Activated CD4-positive, alpha-beta T cell treated with anti-CD3 and anti-CD28 coated beads, Interleukin-2, Interleukin-6, amounts not matched to agents 100 ng/mL and 50 ng/mL, durations not matched to agents 16 hours and 8 hours (primary cell): ENCODE results near the gene PNCK.
"Not testable (repeated sequence)": the region's sequence is repeated elsewhere in the genome, so short reads cannot be mapped to it uniquely, and the experiment has no call there.

Experiments
- DNase-seq: peaks from one replicate; pipeline ENCODE4 v3.0.0-alpha.2; 2020

The PNCK gene

DNA sequence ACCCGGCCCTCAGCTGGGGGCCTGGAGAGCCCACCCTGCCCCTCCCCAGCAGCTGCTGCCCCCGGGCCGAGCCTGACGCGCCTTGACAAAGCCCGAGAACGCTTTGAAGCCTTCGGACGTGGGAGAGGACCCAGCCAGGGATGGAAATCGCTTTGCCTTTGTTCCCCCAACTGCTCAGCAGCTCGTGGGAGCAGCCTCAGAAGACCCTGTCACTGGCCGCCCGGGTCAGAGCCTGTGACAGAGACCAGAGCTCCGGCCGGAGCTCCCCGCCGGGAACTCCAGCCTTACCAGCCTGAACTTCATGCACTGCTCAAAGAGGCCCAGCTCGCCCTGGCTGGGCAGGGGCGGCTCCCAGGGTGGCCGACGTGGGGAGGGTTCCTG is 11.5 kb upstream of the PNCK start:
- DNase-seq: no peak

DNA sequence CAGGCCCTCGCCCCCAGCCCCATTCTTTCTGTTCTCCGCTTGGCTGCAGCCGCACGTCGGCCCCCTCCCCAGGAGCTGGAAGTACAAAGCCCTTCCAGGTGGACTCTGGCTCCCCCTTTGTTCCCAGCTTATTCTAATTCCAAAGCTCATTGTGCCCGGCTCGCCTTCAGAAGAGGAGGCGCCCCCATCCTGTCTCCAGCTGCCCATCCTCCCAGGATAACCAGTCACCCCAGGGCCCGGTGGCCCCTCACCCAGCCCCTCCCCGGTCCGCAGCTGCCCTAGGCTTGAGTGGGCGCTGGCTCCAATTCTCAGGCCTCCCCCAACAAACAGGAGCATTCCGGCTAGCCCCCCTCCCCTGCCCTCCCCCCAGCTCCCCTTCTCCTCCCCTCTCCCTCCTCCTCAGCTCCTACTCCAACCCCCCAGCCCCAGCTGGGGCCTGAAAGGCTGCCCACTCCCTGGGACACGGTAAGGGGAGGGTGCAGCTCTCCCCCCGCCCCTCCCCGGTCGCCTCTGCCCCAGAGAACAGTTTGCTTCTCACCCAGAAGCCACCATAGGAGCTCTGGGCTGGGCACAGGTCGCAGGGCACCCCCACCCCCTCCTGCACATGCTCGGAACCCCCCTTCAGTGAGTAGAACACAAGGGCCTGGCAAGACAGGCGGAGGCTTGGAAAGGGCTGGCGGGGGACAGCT is 11.0 kb upstream of the PNCK start:
- no peak for DNase-seq

DNA sequence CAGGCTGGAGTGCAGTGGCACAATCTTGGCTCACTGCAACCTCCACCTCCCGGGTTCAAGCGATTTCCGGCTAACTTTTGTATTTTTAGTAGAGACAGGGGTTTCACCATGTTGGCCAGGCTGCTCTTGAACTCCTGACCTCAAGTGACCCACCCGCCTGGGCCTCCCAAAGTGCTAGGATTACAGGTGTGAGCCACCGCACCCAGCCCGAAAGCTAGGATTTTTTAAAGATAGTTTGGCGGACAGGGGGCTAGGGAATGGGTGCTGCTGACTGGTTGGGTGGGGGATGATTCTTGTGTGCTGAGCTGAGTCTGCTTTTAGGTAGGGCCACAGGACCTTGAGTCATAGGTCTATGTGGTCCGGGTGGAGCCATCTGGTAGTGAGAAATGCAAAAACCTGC is 9.9 kb upstream of the PNCK start:
- DNase-seq: not testable (repeated sequence)

DNA sequence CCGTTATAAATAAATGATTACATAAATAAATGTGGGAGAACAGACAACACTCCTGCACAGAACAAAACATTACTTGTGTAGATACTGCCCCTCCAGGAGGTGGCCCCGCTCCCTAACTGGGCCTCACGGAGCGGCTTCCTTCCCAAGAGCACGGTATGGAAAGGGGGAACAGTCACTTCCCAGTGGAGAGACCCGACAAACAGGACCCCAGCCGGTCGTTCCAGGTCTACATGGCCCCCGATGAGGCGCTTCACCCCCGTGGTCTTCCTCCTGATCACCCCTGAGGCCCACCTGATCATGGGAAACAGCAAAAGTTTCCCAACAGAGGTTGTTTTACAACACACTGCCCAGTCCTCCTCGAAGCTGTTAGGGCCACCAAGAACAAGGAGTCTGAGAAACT is 7.6 kb upstream of the PNCK start:
- DNase-seq: no peak

DNA sequence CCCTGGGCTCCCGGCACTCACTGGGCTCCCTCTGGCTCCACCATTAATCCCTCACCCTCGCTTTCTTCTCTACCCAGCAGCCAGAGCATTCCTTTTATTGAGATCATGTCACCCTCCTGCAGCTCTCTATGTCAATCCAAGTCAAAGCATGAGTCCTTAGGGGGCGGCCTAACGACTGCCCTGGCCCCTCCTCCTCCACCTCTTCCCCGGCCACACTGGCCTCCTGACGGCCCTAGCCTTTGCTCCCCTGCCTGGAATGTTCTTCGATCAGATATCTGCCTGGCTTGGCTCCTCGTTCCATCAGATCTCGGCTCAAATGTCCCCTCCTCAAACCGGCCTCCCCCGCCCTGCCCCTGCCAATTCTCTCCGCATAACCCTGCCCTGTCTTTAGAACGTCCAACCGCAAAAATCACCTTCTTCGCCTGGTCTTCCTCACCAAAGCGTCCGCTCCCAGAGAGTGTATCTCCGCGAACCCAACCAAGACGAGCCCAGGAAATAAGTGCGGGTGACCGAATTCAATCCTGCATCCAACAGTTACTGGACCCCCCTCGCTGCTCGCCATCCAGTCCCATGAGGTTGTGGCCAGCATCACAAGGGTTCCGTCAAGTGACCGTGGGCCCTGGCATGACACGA is 722 bp upstream of the PNCK start:
- no peak for DNase-seq

DNA sequence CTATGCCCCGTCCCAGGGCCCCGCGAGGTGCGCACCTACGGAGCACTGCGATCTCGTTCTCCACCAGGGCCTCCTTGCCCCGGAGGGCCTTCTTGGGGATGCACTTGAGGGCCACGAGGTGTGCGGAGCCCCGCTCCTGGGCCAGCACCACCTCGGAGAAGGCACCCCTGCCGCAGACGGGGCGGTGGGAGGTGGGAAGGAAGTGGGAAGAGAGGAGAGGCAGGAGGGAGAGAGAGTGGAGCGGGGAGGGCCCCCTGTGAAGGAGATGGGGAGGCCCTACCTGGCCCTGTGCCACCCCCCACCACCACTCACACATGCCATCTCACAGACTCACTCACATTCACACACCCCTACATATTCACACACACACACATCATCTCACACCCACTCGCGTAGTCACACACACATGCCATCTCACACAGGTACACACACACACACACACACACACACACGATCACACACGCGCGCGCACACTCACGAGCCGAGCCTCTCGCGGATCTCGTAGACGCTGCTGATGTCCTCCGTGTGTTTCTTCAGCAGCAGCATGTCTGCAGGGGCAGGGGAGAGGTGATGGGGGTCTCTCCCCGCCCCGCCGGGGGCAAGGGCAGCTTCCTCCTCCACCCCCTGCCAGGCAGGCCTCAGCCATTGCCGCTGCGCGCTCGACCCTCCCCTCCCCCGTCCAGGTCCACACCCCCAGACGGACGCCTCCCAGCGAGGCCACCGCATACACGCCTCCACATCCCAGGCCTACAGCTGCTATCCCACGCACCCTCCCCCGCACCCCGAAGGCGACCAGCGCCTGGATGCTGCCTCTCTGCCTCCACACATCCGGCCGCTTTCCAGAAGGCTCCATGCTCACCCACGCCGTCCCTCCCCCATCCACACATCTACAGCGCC is 834 bp downstream of the PNCK start:
- no peak for DNase-seq

DNA sequence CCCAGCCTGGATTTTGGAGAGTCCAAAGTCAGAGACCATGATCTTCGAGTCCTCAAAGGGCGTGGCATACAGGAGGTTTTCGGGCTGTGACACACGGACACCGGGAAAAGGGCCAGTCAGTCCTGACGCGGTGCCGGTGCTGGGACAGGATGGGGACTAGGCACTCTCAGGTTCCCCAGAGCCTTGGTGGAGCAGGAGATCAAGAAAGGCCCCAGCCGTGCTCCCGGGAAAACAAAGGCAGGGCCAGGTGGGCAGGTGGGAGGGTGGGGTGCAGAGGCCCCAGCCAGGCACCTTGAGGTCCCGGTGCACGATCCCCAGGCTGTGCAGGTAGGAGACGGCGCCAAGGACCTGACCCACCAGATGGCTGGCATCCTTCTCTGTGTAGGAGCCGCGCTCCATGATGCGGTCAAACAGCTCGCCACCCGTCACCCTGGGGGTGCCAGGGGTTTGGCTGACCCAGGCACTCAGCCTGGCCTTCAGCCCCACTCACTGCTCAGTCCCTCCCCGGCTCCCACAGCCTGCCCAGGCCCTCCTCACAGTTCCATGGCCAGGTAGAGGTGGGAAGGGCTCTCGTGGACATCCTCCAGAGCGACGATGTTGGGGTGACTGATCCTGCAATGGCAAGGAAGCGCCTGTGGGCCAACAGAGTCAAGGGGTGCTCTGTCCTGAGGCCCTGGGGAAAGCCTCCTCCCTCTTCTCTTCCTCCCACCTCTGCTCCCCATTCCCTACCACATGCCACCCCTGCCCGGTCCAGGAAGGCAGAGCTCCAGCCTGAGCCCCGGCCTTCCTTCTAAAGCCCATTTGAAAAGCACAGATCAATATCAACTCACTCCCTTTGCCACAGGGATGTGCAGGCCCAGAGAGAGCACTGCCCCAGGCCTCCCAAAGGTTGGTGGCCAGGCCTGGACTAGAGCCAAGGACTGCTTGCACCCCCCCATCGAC is 1.8 kb downstream of the PNCK start:
- DNase-seq: no peak

DNA sequence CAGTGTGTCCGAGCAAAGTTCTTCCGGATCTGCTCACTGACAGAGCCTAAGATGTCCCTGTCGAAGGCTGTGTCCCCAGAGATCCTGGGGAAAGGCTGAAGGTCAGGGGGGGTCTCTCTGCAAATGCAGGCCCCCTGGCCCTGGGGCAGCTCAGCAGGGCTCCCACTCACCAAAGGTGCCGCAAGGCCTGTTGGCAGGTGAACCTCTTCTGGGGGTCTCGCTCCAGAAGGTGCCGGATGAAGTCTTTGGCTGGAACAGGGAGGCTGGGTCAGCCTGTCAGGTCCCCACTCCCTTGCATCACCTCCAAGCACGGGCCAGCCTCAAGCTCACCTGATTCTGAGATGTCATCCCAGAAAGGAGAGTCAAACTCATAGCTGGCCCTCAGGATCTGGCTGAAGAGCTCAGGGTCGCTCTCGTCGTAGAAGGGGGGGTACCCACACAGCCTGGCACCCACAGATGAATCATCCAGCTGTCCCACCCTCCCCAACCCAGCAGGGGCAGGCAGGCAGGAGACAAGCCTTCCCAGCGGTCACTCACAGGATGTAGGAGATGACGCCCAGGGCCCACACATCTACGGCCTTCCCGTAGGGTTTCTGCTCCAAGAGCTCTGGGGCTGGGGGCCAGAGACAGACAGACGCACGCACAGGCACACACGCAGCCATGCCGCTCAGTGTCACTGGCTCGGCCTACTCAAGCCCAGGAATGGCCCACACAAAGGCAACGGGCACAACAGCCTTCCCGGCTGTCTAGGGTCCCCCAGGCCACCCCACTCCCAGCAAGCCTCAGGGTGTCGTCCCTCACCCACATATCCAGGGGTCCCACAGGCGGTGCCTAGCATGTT is 2.6 kb downstream of the PNCK start:
- no peak for DNase-seq

DNA sequence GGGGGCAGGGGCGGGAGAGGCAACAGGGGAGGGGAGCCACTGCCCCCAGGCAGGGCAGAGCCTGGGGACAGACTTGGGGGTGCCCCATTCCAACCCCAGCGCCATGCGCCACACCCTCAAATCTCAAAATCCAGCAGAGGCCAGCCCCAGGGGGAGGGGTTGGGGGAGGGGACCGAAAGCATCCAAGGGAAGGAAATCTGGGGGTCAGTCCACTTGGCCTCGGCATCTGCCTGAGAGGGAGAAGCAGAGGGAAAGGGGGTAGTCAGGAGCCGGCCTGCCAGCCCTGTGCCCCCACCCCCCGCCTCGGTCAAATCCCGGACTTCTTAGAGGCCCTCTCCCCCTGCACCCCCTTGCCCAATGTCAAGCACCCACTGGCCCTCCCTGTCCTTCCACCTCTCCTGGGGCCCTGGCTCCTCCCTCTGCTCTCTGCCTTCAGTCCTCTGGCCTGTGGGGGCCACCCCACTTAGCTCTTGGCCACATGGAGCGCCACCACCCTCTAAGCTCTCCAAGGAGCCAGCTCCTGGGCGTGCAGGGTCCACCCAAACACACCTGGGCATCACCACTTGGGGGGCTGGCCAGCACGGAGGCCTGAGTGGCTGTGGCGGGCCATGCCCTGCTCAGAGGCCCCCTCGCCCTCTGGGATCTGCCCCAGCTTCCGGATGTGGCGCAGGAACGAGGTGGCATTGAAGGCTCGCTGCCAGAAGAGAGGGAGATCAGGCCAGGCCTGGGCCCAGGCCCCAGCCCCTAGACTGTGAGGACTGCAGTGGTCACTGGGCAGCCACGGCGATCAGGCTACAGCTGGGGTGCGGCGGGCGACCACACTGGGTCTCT is 3.5 kb downstream of the PNCK start:
- no peak for DNase-seq

DNA sequence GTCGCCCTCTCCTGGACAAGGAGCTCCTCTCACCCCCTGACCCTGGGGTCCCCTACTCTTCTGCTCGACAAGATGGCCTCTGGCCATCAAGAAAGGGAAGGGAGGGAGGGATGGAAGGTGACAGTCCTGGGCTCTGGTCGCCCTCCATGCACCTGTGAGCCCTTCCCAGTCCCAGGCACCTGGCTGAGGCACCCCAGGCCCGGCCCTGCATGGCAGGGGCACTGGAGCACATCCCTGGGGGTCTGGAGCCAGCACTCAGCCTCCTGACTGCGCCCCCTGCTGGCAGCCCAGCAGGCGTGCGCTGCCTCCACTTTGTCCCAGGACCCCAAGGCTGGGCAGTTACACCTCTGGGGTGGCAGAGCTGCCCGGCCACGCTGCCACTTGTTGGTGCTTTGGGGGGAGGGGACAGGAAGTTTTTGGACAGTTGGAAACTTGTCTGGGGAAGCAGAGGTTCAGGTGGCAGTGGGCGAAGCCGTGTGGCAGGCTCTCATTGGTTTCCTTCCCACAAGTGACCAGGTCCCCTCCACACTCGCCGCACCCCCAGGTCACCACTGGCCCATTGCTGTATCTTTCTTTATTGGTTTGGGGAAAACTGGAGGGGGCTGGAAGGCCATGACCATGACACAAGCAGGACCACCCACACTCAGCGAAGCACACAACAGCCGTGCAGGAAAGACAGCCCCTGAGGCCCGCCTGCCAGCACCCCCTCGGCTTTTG is 4.3 kb downstream of the PNCK start:
- peak; percentile 47 for DNase-seq

DNA sequence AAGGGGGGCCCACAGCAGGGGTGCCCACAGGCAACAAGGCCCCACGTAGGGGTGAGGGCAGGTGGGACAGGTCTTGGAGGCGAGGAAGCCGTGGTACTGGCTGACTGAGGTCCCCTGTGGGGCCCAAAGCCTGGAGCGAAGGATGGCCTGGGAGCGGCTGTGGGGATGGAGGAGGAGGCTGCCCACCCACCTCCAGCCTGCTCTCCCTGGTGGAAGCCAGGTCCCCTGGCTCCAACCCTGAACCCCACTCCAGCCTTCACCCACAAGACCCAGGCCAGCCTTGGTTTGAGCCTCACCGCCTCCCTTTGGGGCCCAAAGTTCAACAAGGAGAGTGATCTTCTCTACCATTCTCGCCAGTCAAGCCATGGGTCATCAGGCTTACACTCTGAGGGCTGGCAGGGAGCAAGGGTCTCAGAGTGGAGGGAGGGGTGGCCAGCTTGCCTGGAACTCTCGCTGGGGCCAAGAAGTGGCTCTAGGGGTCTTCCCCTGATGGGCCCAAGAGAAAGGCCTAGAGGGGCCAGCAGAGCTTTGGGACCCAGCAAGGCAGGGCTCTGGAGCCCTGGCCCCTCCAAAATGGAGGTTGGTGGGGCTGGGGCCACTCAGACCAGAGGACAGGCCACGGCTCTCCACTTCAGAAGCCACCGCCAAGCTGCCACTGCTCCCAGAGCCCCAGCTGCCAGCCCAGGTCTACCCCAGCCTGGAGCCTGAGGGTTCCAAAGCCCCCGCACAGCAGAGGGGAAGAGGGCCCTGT is 5.0 kb downstream of the PNCK start:
- no peak for DNase-seq

DNA sequence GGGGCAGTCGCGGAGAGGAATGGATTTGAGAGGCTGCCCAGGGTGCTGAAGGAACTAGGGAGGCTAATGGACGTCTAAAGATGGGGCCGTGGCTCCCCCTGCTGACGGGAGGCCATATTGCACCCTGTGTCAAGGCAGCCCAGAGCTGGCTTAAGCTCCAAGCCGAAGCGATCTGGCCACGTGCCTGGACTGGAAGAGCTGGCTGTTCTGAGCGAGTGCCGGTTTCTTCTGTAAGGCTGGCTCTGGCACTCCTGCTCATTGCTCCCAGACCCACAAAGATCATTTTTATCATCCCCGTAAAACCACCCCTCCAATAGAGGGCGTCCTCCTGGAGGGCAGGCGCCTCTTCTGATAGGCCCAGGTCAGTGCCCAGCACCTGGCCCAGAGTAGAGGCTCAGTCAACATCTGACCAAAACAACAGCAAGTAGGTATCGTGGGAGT is 5.6 kb downstream of the PNCK start:
- DNase-seq: peak; percentile 83

DNA sequence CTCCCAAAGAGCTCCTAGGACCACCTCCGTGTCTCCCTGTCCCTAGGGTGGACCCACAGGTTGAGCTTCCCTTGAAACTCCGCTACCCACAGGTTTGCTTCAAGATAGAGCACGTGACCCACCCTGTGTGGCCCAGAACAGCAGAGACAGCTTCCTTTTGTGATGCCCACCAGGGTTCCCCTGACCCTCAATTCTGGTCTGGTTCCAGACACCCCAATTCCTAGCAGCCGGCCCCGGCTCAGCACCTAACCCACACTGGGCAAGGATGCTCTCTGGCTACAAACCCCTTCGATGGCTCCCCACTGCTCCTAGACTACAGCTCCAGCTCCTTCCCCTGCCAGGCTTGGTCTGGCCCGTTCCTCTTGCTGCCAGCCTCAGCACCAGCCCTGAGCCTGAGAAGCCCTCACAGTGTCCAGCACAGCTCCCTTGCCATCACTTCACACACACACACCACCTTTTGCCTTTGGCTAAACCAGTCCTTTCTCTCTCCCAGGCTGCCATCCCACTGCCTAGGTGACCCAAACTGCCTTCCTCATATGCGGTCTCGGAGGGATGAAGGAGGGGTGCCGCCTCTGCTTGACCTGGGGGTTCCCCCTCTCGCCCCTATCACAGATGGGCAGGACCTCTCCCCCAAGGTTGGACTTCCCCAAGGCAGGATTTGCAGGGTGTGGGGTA is 6.2 kb downstream of the PNCK start:
- no peak for DNase-seq

DNA sequence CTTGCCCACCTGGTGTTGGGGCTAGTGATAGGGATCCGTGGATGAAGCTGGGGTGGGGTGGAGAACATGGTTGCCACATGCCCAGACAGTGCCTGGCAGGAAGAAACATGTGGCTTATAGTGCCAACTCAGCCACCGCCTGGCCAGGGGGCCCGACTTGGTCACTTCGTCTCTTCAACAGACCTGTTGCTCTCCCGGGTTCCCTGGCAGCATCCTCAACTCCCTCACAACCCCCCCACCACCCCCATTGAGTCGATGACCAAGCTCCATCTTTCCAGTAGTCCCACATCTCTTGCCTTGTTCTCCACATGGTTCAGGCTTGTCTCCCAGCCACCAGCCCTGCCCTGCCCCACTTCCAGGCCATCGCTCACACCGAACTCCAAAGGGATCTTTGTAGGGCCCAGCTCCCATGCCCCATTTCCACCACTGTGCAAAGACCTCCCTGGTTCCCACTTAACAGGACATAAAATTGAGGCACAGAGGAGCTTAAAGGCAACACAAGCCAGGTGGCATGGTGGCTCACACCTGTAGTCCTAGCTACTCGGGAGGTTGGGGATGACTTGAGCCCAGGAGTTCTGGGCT is 7.8 kb downstream of the PNCK start:
- DNase-seq: no peak

DNA sequence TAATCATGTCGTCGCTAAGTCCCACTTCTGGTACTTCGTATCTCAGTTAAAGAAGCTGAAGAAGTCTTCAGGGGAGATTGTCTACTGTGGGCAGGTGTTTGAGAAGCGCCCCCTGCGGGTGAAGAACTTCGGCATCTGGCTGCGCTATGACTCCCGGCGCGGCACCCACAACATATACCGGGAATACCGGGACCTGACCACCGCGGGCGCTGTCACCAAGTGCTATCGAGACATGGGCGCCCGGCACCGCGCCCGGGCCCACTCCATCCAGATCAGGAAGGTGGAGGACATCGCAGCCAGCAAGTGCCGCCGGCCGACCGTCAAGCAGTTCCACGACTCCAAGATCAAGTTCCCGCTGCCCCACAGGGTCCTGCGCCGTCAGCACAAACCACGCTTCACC is 11.3 kb downstream of the PNCK start:
- peak; percentile 44 for DNase-seq

DNA sequence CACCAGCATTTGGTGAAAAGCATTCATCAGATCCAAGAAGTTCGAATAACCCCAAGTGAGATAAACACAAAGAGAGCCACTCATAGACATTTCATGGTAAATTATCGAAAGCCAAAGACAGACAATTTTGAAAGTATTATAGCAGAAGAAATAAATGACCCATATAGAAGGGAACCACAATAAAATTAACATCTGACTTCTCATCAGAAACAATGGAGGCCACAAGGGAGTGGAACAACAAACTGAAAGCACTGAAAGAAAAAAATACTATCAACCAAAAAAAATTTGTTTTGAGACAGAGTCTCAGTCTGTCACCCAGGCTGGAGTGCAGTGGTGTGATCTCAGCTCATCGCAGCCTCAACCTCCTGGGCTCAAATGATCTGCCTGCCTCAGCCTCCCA is 14.3 kb downstream of the PNCK start:
- DNase-seq: no peak

DNA sequence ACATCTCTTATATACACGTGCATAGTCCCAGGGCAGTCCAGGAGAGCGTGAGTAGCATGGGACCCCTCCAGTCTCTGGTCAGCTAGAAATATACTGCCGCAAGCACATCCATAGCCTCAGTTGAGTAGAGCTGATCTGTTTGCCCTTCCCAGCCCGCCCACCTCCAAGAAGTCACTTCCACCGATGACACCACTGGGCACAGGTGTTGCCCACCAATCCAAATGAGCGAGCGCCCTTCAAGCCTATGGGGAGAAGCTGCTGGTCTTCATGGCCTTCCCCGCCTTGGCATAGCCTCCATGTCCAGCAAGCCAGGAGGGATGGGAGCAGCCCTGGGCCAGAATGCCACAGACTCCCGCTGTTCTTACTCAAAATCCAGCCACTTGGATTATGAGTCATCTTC is 16.5 kb downstream of the PNCK start:
- no peak for DNase-seq

DNA sequence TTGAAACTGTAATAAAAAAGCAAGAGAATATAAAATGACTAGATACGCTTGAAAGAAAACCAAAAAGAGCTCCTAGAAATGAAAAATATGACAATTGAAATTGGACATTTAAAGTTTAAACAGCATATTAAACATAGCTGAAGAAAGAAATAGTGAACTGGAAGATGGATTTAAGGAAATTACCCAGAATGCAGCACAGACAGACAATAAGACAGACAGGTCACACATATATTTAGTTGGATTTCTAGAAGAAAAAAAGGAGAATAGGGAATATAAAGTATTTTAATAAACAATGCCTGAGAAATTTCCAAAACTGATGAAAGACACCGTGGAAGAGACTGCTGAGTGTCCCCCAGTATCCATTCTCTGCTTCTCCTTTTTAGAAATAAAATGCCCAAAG is 20.1 kb downstream of the PNCK start:
- DNase-seq: no peak
